ENCODE results near the gene CBFA2T2.

DNA sequence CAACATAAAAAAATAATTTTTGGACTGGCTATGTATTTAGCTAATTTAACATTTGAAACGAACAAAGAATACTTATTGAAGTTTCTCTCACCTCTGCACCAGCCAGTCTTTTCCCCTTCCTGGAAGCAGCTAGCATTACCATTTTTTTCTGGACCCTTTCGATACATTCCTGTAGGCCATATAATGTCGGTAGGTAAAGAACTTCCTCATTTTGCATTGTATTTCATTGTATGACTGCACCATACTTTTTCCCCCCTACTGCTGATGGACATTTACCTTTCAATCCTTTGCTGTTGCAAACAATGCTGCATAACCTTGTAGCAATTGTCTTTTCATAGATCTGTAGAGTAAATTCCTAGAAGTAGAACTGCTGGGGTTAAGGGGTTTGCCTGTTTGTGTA is 17.6 kb downstream of the CBFA2T2 start:
- TF ChIP-seq, protein P1, sequence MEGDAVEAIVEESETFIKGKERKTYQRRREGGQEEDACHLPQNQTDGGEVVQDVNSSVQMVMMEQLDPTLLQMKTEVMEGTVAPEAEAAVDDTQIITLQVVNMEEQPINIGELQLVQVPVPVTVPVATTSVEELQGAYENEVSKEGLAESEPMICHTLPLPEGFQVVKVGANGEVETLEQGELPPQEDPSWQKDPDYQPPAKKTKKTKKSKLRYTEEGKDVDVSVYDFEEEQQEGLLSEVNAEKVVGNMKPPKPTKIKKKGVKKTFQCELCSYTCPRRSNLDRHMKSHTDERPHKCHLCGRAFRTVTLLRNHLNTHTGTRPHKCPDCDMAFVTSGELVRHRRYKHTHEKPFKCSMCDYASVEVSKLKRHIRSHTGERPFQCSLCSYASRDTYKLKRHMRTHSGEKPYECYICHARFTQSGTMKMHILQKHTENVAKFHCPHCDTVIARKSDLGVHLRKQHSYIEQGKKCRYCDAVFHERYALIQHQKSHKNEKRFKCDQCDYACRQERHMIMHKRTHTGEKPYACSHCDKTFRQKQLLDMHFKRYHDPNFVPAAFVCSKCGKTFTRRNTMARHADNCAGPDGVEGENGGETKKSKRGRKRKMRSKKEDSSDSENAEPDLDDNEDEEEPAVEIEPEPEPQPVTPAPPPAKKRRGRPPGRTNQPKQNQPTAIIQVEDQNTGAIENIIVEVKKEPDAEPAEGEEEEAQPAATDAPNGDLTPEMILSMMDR (IDR thresholded peaks at IDR 0.05): no peak
- no peak for TF ChIP-seq POLR2A (IDR thresholded peaks at IDR 0.05)
